GM12891 (cell line): Measurements from ENCODE around the gene C10orf90.

Experiments
- POLR2A ChIP-seq: IDR thresholded peaks from 2 replicates; pipeline ENCODE4 v1.6.1; 2011; ENCODE audit warnings: low read depth, low read length, control low read depth
- TAF1 ChIP-seq: IDR thresholded peaks from 2 replicates; pipeline ENCODE4 v1.6.1; 2011; ENCODE audit warnings: low read depth, low read length, control low read depth

GRCh38 chr10:126523071-126523470 is 147.4 kb downstream of the C10orf90 start:
- TF ChIP-seq TAF1 (no peak), POLR2A (no peak)
